Occipital lobe (tissue), 2 donors: ENCODE measurements around the gene PDZD2. TPM values are rescaled to one million over a fixed set of nuclear protein-coding genes. Genes with fewer than 3 reads are reported as not detected.
"Not testable (repeated sequence)": the region's sequence is repeated elsewhere in the genome, so short reads cannot be mapped to it uniquely, and the experiment has no call there.

ENCODE experiments used
- DNase-seq: peaks from one replicate; lab custom pipeline; 2025; lab: John Stamatoyannopoulos, UW
- total RNA-seq: library from RNA; depleted of rRNA; stranded (reverse); fragments of >200 nt; gene quantifications from one replicate; pipeline ENCODE4 v1.2.3, GENCODE V29; 2014

Gene PDZD2
- total RNA-seq, 1 donor from 2014 or later: 22.0 TPM

GRCh38 chr5:31688515-31689092 is 49.7 kb downstream of the PDZD2 start:
- no peak for DNase-seq

DNA sequence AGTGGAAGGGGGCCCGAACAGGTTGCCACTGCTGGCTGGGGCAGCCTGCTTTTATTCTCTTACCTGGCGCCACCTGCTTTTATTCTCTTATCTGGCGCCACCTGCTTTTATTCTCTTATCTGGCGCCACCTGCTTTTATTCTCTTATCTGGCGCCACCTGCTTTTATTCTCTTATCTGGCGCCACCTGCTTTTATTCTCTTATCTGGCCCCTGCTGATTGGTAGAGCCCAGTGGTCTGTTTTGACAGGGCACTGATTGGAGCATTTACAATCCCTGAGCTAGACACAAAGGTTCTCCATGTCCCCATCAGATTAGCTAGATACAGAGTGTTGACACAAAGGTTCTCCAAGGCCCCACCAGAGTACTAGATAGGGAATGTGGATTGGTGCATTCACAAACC is 52.5 kb downstream of the PDZD2 start:
- DNase-seq: not testable (repeated sequence)

GRCh38 chr5:31692561-31693221 is 53.8 kb downstream of the PDZD2 start:
- DNase-seq: no peak

DNA sequence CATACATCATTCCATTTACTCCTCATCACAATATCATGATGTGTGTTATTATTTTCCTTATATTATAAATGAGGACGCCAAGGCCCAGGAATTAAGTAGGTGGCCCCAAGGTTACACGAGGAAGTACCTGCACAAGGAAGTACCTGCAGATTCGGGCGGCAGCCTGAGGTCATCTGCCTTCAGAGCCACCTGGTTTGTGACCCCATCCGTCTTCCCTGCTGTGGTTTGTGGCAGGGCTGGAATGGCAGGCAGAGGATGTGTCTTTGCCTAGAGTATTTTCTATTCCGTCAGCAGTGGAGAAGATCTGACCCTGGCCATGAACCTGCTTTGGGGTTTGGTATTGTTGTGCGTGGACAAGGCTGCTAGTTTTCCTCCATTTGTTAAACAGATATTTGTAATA is 59.7 kb downstream of the PDZD2 start:
- no peak for DNase-seq

DNA sequence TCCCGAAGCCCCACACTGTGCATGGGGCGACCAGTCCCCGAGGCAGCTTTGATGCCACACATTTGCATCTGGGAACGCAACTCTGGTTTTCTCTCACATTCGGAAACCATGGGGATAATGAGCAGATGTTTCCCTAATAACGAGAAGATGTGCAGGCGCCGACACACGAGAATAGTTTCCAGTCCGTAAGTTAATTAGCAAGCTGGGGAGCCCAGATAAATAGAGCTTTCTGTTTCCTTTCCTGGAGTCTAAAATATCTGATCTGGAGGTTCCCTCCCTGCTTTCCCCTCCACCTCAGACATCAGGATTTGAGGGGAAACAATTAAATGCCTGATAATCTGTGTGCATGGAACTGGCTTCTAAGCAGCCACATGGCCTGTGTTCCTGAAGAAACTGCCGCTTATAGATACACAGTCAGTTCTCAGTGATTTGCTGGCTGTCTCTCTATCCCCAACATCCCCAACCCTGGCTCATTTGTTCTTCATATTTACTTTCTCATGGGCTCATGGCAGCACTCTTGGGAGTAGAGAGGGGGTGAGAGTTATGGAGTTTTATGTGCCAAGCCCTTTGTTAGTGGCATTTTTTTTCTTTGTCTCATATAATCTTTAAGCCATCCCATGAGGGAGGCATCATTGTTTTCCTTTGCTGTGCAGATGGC is 62.8 kb downstream of the PDZD2 start:
- DNase-seq: no peak

DNA sequence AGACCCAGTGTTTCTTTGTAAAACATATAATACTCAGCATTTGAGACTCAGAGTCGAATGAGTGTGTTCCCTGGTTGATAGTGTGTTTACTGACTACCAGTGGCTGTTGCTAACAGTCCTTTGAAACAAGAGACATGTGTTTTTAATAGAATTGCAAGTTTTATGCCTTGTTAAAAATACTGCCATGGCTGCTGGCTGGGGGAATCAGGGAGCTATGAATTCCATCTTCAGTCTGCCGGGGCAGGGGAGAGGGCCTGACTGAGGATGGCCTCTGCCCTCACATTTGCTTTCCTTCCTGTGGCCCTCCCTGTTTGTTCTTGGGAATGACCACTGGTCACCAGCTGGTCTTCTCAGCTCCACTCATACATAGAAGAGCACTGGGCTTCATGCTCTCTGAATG is 63.8 kb downstream of the PDZD2 start:
- no peak for DNase-seq

DNA sequence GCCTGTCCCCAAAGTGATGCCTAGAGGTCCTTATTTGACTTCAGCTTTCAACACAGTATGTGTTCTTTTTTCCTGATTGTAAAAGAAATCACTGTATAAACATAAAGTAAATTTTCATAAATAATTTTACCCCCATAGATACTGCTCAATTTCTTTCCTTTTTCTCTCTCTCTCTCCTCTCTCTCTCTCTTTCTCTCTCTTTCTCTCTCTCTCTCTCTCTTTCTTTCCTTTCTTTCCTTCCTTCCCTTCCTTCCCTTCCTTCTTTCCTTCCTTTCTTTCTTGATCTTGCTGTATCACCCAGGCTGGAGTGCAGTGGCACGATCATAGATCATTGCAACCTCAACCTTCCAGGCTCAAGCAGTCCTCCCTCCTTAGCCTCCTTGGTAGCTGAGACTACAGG is 64.8 kb downstream of the PDZD2 start:
- DNase-seq: no peak

GRCh38 chr5:31706186-31706585 is 67.3 kb downstream of the PDZD2 start:
- no peak for DNase-seq

DNA sequence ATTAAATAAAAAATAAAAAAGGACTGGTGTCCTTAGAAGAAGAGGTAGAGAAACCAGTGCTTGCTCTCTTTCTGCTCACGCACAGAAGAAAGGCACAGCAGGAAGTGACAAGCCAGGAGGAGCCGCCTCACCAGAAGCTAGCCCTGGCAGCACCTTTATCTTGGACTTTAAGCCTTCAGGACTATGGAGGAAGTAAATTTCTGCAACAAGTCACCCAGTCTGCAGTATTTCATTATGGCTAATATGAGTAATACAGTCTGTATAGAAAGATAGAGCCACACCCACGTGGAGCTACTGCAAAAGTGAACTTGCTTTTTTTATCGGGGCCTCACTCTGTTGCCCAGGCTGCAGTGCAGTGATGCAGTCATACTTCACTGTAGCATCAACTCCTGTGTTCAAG is 68.4 kb downstream of the PDZD2 start:
- DNase-seq: no peak

GRCh38 chr5:31708089-31708488 is 69.2 kb downstream of the PDZD2 start:
- no peak for DNase-seq

DNA sequence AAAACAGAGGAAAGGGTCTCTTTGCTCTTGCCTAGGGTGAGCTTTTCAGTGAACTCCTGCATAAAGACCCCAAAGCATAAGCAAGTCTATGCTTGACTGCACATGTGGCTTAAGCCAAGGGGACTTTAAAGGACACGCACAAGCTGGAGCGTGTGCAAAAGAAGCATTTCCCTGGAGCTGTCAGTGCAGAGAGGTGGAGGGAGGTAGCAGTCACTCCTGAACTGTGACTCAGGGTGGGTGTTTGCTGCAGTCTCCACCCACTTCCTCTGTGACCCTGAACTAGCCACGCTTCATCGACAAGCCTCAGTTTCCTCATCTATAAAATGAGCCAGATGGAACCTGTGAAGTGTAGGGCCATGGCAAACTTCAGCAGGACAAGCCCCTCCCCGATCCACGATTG is 72.4 kb downstream of the PDZD2 start:
- DNase-seq: no peak

- DNase-seq: no peak
Observed at GRCh38 chr5:31711935-31712592, 73.1 kb downstream of the PDZD2 start.

GRCh38 chr5:31717561-31717960 is 78.6 kb downstream of the PDZD2 start:
- no peak for DNase-seq

- no peak for DNase-seq
Observed at GRCh38 chr5:31720004-31720403, 81.1 kb downstream of the PDZD2 start.

DNA sequence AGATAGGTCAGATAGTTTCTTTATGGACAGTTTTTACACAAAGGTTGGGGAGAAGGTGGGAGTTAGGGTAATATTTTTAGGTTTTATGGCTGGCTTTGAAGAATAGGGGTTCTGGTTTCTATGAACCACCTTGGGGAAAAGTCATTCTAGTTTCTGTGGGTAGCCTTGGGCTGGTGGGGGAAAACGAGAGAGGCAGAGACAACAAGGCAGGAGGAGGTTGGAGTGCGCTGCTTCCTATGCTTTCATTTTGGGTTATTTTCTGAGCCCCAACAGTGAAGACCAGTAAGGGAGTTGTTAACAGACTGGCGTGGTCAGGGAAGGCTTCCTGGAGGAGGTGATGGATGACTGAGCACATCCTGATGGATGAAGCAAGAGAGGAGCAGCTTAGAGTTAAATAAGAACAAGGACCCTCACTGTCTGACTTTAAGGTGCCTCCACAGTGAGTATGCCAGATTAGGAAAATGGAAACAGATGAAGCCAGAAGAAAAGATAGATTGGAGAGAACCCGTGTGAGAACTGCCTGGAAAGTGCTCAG is 81.9 kb downstream of the PDZD2 start:
- no peak for DNase-seq

DNA sequence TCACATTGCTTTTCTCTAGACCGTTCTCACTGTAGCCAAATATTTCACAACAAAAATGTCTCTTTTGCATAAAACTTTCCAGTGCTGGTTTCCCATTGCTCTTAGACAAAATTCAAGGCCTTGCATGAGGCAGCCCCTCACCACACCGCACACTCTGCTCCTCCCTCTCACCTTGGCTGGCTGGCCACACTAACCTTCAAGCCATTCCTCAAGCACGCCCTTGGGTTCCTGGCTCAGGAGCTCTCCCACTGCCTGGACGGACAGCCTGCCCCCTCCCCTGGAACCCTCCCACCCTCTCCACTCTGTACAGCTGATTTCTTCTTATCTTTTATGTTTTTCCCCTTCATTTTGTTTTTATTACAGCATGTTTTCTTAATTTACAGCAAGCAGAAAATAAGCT is 83.2 kb downstream of the PDZD2 start:
- DNase-seq: no peak

DNA sequence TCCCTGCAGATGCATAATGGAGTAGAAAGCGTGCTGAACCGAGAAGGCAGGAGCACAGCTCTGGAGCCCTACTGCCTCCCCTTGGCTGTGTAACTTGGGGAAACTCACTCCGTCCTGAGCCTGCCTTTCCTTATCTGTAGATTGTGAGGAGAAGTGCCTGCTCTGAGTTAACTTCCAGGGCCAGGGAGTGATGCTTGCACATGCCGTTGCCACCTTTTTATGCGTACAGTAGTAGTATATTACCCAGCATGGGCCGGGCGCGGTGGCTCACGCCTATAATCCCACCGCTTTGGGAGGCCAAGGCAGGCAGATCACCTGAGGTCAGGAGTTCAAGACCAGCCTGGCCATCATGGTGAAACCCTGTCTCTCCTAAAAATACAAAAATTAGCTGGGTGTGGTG is 87.1 kb downstream of the PDZD2 start:
- no peak for DNase-seq

DNA sequence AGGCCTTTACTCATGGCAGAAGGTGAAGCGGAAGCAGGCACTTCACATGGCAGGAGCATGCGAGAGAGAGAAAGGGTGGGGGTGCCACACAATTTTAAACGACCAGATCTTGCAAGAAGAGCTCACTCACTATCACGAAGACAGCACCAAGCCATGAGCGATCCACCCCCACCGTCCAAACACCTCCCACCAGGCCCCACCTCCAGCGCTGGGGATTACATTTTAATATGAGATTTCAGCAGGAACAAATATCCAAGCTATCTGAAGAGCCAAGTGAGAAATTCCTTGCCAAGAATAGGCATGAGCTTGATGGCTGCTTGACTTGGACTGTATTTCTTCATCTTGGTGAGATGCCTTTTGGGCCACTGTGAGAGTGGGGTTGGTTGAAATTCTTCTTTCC is 88.0 kb downstream of the PDZD2 start:
- peak; percentile 26 for DNase-seq

DNA sequence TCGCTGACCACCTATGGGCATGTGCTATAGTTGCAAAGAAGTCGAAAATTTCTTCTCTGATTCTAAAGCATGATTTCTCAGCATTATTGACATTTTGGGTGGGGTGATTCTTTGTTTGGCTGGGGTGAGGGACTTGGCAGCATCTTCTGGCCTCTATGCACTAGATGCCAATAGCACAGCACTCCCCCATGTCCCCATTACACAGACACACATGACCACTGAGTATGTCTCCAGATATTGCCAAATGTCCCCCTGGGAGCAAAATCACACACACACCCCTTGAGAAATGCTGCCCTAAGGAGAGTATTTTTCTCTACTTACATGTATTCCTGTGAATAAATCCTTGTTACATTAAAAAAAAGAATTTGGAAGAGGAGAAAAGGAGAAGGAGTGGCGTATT is 89.1 kb downstream of the PDZD2 start:
- DNase-seq: no peak

DNA sequence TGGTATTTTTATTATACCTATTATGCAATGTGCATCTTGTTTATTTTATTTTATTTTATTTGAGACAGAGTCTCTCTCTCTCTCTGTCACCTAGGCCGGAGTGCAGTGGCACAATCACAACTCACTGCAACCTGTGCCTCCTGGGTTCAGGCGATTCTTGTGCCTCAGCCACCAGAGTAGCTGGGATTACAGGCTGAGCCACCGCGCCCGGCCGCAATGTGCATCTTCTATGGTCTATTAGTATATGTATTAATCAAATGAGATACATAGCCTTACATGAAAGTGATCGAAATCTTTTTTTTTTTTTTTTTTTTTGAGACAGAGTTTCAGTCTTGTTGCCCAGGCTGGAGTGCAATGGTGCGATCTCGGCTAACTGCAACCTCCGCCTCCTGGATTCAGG is 89.9 kb downstream of the PDZD2 start:
- not testable (repeated sequence) for DNase-seq

DNA sequence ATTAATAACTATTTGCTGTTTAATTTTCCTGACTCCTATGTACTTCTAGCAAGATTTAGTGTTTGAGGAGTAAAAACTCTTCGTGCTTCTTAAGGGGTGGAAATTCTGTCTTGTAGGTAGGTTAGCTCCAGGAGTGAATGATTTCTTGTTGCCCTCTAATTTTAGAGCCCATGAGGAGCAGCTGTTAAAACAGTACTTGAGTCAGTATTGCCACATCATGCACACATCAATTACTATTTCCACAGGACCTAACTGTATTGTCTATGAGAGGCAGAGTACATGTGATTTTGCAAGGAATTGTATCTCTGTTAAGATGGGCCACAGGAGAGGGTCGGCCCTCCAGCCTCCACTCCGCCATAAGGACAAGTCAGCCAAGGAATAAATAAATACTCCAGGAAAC is 91.2 kb downstream of the PDZD2 start:
- DNase-seq: no peak

DNA sequence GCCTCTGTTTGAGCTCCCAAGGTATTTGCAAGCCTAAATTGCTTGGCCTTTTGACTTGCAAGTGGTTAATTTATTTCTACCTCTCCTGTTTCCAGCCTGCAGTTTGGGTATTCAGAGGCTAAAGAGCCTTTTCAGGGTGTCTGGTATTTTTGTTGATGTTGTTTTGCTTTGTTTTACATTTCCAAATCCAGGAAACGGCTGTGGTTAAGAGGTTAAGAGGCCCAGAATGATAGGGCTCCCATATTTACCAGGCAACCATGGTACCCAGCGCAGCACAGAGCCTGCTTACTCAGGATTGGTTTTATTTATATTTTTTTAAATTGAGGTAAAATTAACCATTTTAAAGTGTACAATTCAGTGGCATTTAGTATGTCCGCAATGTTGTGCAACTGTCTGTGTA is 92.1 kb downstream of the PDZD2 start:
- no peak for DNase-seq
